Glomerular endothelial cell (primary cell): Measurements from ENCODE around the gene CALCR. TPM values are rescaled to one million over a fixed set of nuclear protein-coding genes. Genes with fewer than 3 reads are reported as not detected.
A peak's percentile ranks its signal among the peaks of the same experiment; 100 is the strongest.
"Not testable (repeated sequence)": the region's sequence is repeated elsewhere in the genome, so short reads cannot be mapped to it uniquely, and the experiment has no call there.

Experiments used
- DNase-seq: peaks from one replicate; pipeline ENCODE4 v3.0.0-alpha.2; 2011; ENCODE audit warnings: low read depth, low spot score; ENCODE audit errors: extremely low read depth
- total RNA-seq: library from RNA; depleted of rRNA; stranded (reverse); fragments of >200 nt; gene quantifications from 2 replicates; pipeline ENCODE4 v1.2.3, GENCODE V29; 2015

The CALCR gene
- total RNA-seq, 1 donor from 2014 or later: not detected

DNA sequence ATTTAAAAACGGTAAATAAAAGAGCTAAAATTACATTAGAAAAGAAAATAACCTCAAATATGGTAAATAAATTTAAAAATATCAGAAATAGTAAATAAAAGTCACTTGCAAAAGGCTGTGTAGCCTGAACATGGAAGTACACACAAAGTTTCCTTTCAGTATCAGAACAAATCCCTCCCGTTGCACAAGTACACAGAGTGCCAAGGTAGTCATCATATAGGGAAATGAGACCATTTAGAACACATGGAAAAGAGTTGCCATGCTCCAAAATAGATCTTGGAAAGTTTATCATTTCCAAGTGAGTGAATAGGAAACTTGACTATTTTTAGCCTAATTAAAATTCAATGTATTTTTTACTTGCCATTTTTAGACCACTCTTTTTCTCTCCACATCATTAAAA lies 11.6 kb downstream of the CALCR start:
- no peak for DNase-seq

DNA sequence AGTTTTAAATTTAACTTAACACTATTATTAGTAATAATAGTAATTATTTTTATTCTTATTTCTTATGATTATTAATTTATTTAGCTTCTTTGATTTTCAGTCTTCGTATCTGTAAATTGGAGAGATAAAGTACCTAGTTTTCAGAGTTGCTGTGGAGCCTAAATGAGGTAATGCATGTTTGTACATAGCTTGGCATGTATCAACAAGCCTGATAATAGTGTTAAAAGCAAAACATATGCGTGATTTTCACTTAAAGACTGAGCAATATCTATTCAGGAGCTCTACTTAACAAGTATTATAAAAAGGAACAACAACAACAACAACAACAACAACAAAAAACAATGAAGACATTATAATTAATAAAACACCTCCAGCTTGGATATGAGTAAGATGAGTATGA lies 12.4 kb downstream of the CALCR start:
- DNase-seq: no peak

DNA sequence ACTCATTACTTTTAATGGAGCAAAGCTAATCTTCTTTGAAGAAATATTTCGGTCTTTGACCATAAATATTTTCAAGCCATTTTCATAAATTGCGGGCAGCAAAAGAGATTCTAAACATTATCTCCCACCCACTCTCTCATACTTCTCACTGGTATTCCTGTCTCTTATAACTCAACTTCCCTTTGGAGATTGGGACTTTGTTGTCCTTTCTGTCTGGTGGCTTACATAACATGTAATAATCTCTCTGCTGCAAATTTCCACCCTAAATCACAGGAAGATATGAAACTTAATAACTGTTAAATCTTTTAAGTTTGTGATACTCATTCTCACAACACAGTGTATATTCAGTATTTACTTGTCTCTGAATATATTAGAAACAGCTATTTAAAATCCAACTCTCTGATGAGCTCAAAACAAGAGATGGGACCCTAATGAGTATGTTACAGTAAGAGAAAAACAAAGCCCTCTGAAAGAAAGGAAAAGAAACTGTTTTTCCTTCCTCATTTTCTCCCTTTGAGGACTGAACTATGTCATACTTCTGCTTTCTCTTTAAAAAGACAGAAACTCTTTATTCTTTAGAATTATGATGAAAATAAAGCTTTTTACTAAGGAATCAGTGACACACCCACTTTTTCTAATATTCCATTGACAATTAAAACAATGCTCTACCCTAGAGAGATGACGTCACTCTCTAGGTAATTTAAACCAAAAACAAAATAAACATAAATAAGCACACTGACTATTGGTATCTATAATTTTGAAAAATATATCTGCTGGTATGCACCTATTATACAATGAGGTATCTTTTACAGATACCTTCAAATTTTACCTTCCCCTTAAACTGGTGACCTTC lies 14.7 kb downstream of the CALCR start:
- DNase-seq: no peak

DNA sequence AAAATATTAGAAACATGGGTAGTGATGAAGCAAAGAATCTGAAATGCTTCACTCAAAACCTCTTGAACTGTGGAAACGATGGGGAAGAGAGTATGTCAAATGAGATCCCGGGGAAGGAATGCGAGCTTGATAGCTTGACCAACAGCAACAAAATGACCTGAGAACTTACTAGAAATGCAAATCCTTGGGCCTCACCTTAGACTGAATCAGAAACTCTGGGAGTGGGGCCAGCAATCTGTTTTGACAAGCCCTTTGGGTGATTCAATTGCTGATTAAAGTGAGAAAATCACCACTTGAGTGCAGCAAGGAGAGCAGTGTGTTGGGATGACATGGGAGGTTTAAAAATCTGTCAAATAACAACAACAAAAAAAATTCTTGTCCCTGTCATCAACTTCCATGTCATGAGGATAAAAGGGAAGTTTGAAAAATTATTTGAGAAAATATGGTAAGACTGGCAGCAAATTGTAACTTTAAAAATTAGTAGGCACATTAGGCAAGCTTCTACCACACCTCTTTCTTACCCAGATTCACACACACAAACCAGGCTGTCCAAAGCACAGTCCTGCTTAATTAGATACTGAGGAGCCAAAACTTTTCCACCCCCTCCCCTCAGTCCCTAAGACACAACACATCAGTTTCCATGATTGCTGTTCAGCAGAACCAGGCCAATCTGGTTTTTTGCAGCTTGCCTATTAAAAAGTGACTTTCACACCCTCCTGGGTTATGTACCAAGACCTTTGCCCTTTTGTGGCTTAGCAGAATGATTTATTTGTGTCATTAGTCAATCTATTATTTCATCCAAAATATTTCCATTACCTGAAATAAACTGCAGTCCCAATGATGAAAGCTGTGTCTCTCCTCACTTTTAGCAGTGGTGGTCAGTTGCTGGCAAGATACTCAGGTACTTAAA lies 15.6 kb downstream of the CALCR start:
- no peak for DNase-seq

DNA sequence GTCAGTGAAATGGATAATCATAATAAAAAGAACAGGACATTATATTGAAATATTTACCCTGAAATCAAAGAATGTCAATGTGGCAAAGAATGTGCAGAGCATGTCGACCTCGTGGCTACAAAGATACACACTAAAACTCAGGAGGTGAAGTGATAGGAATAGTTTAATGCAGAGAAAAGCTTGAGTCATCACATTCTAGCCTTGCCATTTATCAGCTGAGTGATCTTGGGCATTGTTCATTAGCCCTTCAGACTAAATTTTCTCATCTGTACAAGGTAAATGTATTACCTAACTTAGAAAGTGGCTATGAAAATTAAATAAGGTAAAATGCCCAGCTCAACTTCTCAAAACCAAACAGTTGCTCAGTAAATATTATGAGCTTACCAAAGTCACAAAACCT lies 22.6 kb downstream of the CALCR start:
- no peak for DNase-seq

DNA sequence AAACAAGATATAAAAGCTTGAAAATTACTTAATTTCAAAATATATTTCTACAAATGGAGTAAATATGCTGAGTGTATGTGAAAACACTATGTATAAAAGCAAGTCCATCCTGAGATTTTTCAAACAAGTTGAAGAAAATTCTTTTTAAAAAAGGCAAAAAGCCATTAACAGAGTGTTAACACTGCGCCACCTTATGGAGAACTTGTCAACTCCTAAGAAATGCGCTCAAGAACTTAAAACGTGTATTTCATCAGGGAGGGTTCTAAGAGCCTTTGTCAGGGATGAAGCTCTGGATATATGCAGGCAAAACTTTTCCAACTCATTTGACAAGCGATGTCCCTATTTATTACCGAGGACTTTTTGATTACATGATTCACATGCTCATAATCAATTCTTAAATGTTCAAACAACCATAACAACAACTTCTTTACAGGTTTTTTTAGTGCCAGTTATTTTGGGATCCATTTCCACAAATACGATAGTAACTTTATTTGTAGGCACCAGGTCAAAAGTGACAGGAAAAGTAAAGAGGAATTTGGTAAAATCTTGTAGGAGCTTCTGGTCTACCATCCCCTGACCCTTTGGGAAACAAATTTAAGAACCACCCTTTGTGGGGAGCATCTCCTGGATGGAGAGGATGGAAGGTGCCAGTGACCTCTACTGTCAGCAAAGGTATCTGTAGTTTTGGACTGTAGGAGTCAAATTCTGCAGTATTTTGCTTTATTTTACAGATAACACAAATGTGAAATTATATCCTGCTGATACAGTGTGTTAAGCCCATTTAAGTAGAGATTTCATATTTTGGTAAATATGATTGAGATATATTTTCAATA lies 23.2 kb downstream of the CALCR start:
- peak; percentile 37 for DNase-seq

DNA sequence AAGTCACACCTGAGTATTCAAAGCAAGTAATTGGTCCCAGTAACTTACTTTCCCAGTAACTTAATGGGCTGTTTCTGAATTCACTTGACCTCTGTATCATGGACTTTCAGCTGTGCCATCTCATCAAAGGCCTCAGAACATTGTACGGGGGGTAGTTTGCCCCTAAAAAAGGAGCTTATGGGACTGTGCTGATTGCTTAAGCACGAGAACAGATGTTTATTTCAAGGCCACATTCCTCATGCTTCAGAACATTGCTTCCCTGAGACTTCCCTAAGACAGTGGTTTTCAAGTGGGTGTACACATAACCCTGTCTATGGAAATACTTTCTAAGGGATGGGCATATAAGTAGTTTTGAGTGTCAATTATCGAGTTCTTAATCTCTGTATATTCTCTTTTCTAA lies 26.8 kb downstream of the CALCR start:
- DNase-seq: no peak

DNA sequence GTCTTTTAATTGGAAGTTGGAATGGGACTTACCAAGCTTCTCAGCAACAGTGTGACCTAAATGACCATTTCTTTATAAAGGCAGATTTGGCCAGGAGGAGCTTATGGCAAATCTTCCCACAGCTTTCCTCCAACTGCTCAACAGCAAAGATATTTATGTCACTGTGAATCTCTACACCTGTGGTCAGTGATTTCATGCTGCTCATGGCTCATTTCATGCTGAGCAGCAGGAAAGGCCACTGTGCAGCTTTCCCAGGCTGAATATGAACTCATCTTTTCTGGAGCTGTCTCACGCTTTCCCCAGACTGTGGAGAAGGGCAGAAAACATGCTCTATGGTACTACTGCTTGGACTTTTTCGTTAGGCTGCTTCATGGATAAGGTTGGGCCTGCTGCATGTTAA lies 29.8 kb downstream of the CALCR start:
- no peak for DNase-seq

DNA sequence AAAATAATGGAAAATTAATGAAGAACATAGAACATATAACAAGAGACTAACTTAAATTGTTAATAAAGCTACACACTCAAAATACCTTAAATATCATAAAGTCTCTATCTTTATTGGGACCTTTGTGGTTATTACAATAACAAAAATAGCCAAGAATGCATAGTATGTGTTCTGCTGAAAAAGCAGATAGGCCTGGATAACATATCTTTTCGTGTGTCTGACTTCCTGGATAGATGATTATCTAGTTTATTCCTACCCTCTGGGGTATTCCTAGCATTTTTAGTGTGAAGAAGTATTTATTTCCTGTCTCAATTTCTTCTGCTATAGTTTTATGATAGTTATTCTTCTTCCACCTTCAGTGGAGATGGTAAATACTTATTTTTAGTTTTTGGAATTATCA lies 36.5 kb downstream of the CALCR start:
- DNase-seq: no peak

DNA sequence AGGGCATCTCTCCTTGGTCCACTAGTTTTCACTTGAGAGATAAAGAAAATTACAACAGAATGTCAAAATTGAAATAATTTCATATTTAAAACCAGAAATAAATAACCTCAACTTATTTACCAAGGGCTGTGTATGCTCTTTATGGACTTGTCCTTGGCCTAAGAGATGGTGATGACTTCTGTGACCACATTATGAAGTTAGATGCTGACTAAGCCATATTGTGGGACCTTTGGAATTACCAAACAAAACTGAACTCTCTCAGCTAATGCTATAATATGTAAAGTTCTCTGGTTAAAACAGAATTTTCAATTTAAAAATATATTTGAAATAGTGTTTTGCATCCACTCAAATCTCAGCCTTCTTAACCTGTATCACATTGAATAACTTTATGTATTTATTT lies 38.9 kb downstream of the CALCR start:
- DNase-seq: no peak

DNA sequence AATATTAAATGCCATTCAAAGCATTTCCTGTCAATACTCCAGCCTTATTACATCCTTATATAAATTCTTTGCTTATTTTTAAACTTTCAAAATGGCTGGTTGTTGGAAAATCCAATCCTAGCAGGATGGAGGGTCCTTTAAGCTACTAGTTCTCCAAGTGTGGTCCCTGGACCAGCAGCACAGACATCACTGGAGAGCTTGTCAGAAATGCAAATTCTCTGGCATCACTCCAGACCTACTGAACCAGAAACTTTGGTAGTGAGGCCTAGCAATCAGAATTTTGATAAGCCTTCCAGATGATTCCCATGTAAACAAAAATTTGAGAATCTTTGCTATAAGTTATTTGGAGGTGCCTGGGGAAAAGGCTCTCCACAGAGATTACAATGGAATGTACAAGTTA lies 43.8 kb downstream of the CALCR start:
- no peak for DNase-seq

DNA sequence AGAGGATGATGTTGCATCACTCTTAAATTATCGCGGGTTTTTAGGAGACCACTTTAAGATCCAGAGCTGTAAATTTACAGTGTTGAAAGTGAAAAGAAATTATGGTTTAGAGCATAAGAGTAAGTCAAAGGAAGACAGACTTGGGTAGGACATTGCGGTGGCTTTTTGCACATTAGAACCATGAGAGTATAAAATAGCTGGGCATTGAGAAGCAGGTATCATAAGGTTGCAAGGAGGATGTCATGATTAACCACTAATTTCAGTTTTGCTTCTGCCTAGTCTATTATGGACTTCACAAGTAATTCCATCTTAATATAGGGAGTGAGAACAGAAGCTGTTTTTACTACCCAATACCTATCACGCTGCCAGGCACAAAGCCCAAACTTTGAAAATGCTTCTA lies 57.7 kb downstream of the CALCR start:
- no peak for DNase-seq

DNA sequence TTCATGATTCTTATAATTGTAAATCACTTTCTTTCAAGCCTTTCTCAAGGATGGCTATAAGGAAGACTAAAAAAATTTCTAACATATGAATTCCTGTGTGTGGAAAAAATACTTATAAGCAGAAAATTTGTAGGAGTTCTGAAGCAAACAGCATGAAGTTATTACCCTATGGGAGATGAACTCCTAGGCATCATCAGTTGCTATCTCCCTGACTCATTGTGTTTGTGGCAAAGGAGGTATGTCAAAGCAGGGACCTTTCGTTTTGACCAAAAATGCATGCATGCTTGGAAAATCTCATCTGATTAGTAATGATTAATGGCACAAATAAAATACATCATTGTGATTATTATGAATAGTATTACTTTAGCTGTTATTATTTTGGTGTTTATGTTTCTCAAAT lies 59.4 kb downstream of the CALCR start:
- DNase-seq: no peak

DNA sequence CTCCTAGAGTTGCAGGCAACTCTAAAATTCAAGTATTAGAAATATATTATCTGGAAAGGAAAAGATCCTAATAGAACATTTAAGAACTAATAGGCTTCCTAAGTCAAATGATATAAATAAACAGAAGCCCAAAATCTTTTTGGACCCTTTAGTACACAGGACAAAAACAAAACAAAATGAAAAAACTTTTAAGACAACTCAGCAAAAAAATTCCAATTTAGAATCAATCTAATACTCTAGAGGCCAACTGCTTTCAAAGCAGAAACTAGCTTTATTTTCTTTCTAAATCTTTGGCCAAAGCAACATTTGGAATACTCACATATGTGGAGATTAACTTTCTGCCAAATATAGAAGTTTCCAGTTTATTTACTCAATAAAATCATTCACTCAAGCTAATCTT lies 65.2 kb downstream of the CALCR start:
- DNase-seq: no peak

DNA sequence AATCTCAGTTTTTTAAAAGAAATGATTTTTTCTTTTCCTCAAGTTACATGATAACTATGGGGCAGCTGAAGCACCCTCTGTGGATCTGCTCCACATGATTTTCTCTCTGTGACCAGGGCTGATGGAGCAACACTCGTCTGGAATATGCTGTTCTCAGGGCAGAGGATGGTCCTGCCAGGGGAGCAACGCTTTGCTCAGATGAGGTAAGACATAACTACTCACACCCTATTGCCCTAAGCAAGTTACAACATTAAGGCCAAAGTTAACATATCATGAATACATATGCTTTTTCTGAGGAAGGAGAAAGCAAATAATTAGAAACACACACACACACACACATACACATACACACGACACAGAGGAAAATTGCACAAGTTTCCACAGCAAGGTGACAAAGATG lies 71.4 kb downstream of the CALCR start:
- no peak for DNase-seq

DNA sequence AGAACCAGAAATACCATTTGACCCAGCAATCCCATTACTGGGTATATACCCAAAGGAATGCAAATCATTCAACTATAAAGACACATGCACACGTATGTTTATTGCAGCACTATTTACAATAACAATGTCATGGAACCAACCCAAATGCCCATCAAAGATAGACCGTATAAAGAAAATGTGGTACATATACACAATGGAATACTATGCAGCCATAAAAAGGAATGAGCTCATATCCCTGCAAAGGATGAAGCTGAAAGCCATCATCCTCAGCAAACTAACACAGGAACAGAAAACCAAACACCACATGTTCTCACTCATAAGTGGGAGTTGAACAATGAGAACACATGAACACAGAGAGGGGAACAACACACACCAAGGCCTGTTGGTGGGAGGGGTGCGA lies 82.7 kb downstream of the CALCR start:
- DNase-seq: not testable (repeated sequence)

DNA sequence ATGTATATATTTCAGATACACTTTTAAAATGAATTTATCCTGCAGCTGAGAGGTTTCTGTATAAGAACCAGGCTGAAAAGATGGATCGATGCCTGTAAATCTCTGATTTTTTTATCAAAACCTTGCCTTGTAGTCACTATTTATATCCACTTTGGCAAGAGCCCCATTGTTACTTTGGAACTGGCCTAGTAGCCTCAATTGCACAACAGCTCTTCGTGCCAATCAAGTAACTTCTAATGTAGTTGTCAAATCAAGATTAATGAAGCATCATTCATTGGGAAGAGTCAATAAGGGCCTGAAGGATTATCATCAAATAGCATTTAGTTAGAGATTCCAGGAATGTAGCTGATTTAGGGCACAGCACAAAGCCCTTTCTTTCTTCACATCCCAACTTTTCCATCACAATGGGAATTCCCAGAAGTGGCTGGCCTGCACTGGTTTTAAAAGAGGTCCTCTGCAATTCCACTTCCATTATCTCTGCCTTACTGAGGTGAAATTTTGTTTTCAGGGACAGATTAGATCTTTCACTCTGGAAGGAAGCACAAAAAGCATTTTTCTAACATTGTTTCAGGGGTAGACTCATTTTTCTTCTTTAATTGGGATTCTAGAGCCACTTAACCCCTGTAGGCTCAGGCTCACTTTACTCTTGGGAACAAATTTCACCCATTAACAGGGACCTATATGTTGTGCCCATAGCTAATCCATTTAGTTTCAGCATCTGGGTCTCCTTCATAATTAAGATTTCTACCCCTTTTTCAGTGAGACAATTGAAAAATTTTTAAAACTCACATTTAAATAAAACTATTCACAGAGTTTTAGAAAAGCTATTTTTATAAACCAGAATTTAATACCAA lies 97.8 kb downstream of the CALCR start:
- no peak for DNase-seq

DNA sequence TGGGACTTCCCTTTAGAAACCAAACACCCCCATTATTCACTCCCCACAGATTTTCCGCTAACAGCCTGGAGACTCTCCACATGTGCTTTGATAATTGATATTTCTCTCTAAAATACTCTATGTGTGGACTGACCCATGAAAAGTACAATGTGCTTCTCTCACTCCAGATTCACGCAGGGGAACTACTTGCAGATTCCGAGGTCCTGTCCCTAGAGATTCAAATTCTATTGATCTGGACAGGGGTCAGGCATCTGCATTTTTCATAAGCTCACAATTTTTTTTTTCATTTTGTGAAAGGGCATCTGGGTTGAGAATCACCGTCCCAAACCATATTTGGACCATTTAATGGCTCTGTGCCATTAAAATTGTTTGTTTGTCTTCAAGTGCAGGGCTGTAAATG lies 98.7 kb downstream of the CALCR start:
- DNase-seq: no peak

DNA sequence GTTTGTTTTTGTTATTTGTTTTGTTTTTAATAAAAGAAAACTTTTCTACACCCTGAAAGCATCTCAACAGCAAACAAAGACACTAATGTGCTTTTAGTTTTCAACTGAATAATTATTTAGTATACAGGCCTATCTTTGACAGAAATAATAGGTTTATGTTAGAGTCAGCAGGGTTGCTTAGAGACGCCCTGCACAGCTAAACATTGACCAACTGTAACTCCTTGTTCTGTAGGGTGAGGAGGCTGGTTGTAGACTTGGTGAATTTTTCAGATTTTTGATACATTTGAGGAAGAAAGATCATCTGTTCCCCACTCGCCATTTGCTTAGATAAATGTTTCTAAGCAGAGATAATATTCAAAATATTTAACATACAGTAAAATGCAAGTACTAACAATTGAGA lies 103.1 kb downstream of the CALCR start:
- DNase-seq: no peak

DNA sequence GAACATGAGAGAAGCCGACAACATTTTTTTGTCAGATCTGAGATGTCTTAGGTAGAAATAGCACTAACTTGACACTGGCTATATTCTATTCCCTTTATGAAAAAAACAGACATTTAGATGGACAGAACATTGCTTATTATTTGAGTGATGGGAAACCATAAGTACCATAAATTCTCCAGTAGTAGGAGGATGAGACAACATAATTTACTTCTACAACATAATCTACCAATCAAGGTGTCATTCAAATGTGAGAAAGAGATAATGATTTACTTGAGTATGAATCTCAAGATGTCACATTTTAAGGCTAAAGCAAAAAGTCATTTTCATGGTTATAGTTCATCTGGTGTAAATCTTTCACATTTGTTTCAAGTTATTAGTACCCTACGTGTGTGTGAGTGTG lies 110.8 kb downstream of the CALCR start:
- no peak for DNase-seq
